Vagina (tissue), 2 donors: ENCODE measurements around the gene SRI. TPM values are rescaled to one million over a fixed set of nuclear protein-coding genes. Genes with fewer than 3 reads are reported as not detected.

Experiments
- DNase-seq, 2 donors: peaks; one replicate each; pipeline ENCODE4 v3.0.0-alpha.2; 2017; ENCODE audit errors: extremely low spot score in 2 of 2
- H3K27ac ChIP-seq: fragments of 200-600 bp; sonication (generic); one replicate; pipeline ENCODE4 v1.5.1; 2019
- H3K27me3 ChIP-seq: fragments of 200-600 bp; sonication (generic); one replicate; pipeline ENCODE4 v1.5.1; 2019
- H3K36me3 ChIP-seq, 2 donors: fragments of 200-600 bp; sonication (generic); one replicate each; pipeline ENCODE4 v1.5.1; 2017 to 2019
- H3K4me1 ChIP-seq: fragments of 200-600 bp; sonication (generic); one replicate; pipeline ENCODE4 v1.5.1; 2019
- H3K4me3 ChIP-seq, 2 donors: fragments of 200-600 bp; sonication (generic); 1 replicate in 1 of 2; 2 replicates in 1 of 2; pipeline ENCODE4 v1.5.1; 2016 to 2019
- H3K9me3 ChIP-seq: fragments of 200-600 bp; sonication (generic); one replicate; pipeline ENCODE4 v1.5.1; 2019
- POLR2A ChIP-seq, 2 donors: fragments of 450-650 bp; IDR thresholded peaks; one replicate each; pipeline ENCODE4 v1.6.1; 2017; ENCODE audit warnings: antibody characterized with exemption in 2 of 2, mild to moderate bottlenecking in 2 of 2, moderate library complexity in 2 of 2
- POLR2AphosphoS5 ChIP-seq, 2 donors: sonication (generic); formaldehyde crosslinking; IDR thresholded peaks; one replicate each; pipeline ENCODE4 v1.9.0; 2017; ENCODE audit warnings: antibody characterized with exemption in 2 of 2, mild to moderate bottlenecking in 2 of 2, low read depth in 1 of 2; ENCODE audit not compliant: insufficient read depth in 1 of 2
- intact Hi-C: fragments of 100-400 bp; cut with DNase I; formaldehyde crosslinking; loops from one replicate; pipeline ENCODE4 v1.15.1; 2023
- total RNA-seq: library from RNA; depleted of rRNA; stranded (reverse); fragments of >200 nt; gene quantifications from one replicate; pipeline ENCODE4 v1.2.3, GENCODE V29; 2016
- TF ChIP-seq, protein P1 (sequence below), 3 experiments: fragments of 450-650 bp in 2 of 3; fragments of 200-600 bp in 1 of 3; sonication (generic) in 1 of 3; IDR thresholded peaks; one replicate each; pipeline ENCODE4 v1.5.1; 2017 to 2019; ENCODE audit warnings: antibody characterized with exemption in 3 of 3, mild to moderate bottlenecking in 2 of 3, moderate library complexity in 2 of 3

Gene SRI
- total RNA-seq, 1 donor from 2014 or later = 53.0 TPM

DNA sequence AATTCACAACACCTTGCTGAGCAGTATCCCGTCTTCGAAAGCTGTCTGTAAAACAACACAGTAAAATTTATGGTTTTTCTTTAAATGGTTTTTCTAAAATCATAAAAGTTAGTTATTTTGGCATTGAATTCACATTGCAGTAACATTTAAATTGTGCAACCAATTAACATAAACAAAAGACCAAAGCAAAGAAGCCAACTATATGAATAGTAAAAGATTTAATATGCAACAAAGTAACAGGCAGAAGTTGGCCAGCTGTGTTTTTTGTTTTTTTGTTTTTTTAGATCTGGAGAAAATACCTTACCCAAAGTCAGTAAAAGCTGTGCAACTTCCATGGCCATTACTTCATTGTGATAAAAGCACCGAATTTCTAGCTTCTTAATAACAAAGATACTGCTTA is 11.3 kb downstream of the SRI start:
- H3K36me3 ChIP-seq = peaks cover 0 to 82% of the 10 kb centered on the region in 2 donors
- TF ChIP-seq POLR2AphosphoS5 (IDR thresholded peaks at IDR 0.05; ENCODE audit: insufficient read depth in 1 of 2, low read depth in 1 of 2) = no peak
- no peak overlapping the region for H3K4me3 ChIP-seq
- H3K4me1 ChIP-seq = peaks cover 12% of the 10 kb centered on the region
- no peak overlapping the region for H3K27ac ChIP-seq
- DNase-seq = no peak
- intact Hi-C loops = no loop called here
- no peaks in the 10 kb centered on the region for H3K27me3 ChIP-seq
- H3K9me3 ChIP-seq = no peaks in the 10 kb centered on the region

DNA sequence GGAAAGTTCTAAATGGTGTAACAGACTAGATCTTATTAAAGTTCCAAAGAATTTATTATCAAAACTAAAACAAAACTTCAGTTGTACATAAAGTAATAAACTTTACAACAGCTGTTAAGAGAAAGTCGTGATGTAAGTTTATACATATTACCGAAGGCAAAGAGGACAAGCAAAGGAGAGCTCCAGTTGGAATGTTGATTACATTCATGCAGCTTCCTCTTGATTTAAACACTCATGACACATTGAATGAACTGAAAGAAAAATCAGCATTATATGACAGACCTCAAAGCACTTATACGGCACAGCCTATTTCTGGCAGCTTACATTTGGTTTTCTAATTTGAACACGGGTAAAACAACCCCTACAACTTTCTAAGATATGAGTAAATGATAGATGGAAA is 13.6 kb downstream of the SRI start:
- H3K36me3 ChIP-seq = peaks cover 0 to 79% of the 10 kb centered on the region in 2 donors
- no peak overlapping the region for H3K27ac ChIP-seq
- H3K9me3 ChIP-seq = no peaks in the 10 kb centered on the region
- DNase-seq = no peak
- no peaks in the 10 kb centered on the region for H3K27me3 ChIP-seq
- intact Hi-C loops = no loop called here
- TF ChIP-seq, protein P1, sequence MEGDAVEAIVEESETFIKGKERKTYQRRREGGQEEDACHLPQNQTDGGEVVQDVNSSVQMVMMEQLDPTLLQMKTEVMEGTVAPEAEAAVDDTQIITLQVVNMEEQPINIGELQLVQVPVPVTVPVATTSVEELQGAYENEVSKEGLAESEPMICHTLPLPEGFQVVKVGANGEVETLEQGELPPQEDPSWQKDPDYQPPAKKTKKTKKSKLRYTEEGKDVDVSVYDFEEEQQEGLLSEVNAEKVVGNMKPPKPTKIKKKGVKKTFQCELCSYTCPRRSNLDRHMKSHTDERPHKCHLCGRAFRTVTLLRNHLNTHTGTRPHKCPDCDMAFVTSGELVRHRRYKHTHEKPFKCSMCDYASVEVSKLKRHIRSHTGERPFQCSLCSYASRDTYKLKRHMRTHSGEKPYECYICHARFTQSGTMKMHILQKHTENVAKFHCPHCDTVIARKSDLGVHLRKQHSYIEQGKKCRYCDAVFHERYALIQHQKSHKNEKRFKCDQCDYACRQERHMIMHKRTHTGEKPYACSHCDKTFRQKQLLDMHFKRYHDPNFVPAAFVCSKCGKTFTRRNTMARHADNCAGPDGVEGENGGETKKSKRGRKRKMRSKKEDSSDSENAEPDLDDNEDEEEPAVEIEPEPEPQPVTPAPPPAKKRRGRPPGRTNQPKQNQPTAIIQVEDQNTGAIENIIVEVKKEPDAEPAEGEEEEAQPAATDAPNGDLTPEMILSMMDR (IDR thresholded peaks at IDR 0.05) = no peak
- TF ChIP-seq POLR2AphosphoS5 (IDR thresholded peaks at IDR 0.05; ENCODE audit: insufficient read depth in 1 of 2, low read depth in 1 of 2) = no peak
- H3K4me1 ChIP-seq = no peaks in the 10 kb centered on the region
- H3K4me3 ChIP-seq = no peak overlapping the region

DNA sequence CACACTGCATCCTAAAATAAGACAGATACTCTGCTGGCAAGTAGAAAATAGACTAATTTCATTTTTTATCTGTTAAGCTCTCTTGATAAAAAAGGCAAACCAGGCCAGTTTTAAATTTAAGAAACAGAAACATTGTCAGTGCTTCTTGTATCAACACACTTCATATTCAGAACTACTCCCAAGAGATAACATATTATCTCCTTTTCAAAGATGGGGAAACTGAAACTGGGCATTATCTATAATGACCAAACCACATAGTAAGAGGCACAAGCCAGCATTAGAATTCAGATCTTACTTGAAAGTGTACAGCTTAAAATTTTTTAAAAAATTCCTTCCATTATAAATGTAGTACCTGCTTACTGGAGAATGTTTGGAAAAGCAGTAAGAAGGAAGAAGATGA is 14.7 kb downstream of the SRI start:
- peaks cover 0 to 72% of the 10 kb centered on the region in 2 donors for H3K36me3 ChIP-seq

DNA sequence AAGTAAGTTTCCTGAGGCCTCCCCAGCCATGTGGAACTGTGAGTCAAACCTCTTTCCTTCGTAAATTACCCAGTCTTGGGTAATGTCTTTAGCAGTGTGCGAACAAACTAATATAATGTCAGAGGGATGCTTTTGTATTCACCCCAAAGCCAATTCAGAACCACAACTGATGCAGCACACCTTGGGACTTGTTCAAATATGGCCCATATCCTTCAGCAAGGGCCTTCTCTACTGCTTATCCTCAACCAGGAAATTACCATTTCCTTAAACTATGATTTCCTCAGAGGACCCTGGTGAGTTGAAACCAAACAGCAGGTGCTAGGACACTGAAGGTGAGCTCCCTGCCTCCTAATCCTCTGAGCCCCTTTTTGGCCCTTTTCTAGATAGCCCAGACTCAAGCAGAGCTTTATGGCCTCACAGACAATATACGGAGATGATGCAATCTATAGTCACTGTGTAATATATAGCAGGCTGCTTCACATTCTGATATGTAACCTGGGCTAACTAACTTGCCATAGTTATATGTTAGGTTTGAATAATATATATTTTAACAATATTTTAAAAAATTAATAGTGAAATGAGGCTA is 15.2 kb downstream of the SRI start:
- Histone ChIP-seq H3K9me3 (no peaks in the 10 kb centered on the region), H3K4me1 (no peaks in the 10 kb centered on the region), H3K27me3 (no peaks in the 10 kb centered on the region), H3K36me3 (peaks cover 0 to 66% of the 10 kb centered on the region in 2 donors), H3K4me3 (no peak overlapping the region), H3K27ac (no peak overlapping the region)
- intact Hi-C loops = no loop called here
- DNase-seq = no peak
- no peak for TF ChIP-seq POLR2A (IDR thresholded peaks at IDR 0.05)

More for the DNA sequence above, 14.7 kb downstream of the SRI start:
- intact Hi-C loops = no loop called here
- Histone ChIP-seq H3K4me1 (no peaks in the 10 kb centered on the region), H3K27ac (no peak overlapping the region), H3K27me3 (no peaks in the 10 kb centered on the region), H3K4me3 (no peak overlapping the region), H3K9me3 (no peaks in the 10 kb centered on the region)
- TF ChIP-seq, protein P1 (IDR thresholded peaks at IDR 0.05) = no peak
- TF ChIP-seq POLR2A (IDR thresholded peaks at IDR 0.05) (no peak), POLR2AphosphoS5 (IDR thresholded peaks at IDR 0.05; ENCODE audit: insufficient read depth in 1 of 2, low read depth in 1 of 2) (no peak)
- DNase-seq = no peak

DNA sequence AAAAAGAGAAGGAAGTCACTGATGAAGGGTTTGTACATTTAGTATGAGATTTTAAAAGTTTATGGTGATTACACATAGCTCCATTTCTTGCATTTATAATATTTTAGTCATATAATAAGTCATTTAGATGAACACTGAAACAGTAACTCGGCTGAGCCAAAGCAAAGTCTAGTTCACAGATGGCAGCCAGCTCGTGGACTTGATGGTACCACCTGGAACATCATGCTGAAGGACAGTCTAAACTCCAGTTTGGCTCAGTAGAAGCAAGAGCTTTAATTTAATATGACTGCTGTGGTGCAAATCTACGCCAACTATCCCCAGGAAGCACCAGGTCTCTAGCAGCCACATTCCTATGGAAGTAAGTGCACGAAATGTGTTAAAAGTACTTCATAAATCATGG is 16.4 kb downstream of the SRI start:
- no peak overlapping the region for H3K4me3 ChIP-seq
- H3K27me3 ChIP-seq = no peaks in the 10 kb centered on the region
- intact Hi-C loops = no loop called here
- TF ChIP-seq POLR2A (IDR thresholded peaks at IDR 0.05) (no peak), POLR2AphosphoS5 (IDR thresholded peaks at IDR 0.05; ENCODE audit: insufficient read depth in 1 of 2, low read depth in 1 of 2) (no peak)
- TF ChIP-seq, protein P1 (IDR thresholded peaks at IDR 0.05) = no peak
- DNase-seq = no peak
- no peak overlapping the region for H3K27ac ChIP-seq
- H3K9me3 ChIP-seq = no peaks in the 10 kb centered on the region
- peaks cover 0 to 54% of the 10 kb centered on the region in 2 donors for H3K36me3 ChIP-seq
- H3K4me1 ChIP-seq = no peaks in the 10 kb centered on the region

DNA sequence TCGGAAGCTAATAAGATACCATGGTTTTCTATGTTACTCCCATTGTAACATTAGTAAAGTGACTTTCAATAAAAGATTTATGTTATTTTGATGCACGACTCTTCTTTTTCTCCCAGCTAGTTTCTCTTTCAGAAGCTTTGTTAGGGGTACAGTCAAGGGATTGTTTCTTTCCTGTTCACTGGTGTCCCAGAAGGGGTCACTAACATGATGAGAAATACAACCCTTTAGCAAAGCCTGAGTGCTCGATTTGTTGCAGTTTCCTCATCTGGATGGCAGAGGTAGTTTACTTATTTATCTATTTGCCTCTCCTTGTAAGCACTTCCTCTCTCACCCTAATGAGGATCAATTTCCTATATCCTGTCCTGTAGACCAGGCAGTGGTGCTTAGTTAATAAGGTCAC is 17.0 kb downstream of the SRI start:
- intact Hi-C loops = no loop called here
- no peak for DNase-seq
- H3K4me1 ChIP-seq = no peaks in the 10 kb centered on the region
- peaks cover 0 to 48% of the 10 kb centered on the region in 2 donors for H3K36me3 ChIP-seq
- no peak overlapping the region for H3K4me3 ChIP-seq
- H3K27me3 ChIP-seq = no peaks in the 10 kb centered on the region
- no peak for TF ChIP-seq POLR2A (IDR thresholded peaks at IDR 0.05)
- TF ChIP-seq, protein P1 (IDR thresholded peaks at IDR 0.05) = no peak
- TF ChIP-seq POLR2AphosphoS5 (IDR thresholded peaks at IDR 0.05; ENCODE audit: insufficient read depth in 1 of 2, low read depth in 1 of 2) = no peak
- no peaks in the 10 kb centered on the region for H3K9me3 ChIP-seq
- no peak overlapping the region for H3K27ac ChIP-seq
